GM19351 (cell line): ENCODE results near the gene EZH1.

ENCODE experiments used
- ATAC-seq: cut with Tn5 transposase; IDR thresholded peaks from one replicate; pipeline ENCODE4 v1.9.1; 2021; ENCODE audit warnings: mild to moderate bottlenecking, moderate library complexity; ENCODE audit not compliant: unreplicated experiment

EZH1 gene

GRCh38 chr17:42744806-42745617 is at the start of gene EZH1:
EZH1 (minus strand) TSS chr17:42745040; CDS start chr17:42728941, 16,099 bp downstream.
- peak; percentile 77 for ATAC-seq

GRCh38 chr17:42792545-42792944 is 47.7 kb upstream of the EZH1 start:
- ATAC-seq = no peak

GRCh38 chr17:42791948-42792347 is 47.1 kb upstream of the EZH1 start:
- no peak for ATAC-seq

GRCh38 chr17:42787266-42787665 is 42.4 kb upstream of the EZH1 start:
- ATAC-seq = no peak

GRCh38 chr17:42784811-42785592 is 40.2 kb upstream of the EZH1 start:
- ATAC-seq = no peak

GRCh38 chr17:42784409-42784808 is 39.6 kb upstream of the EZH1 start:
- no peak for ATAC-seq

- no peak for ATAC-seq
Observed at GRCh38 chr17:42783791-42784138, 38.9 kb upstream of the EZH1 start.

GRCh38 chr17:42783062-42783790 is 38.4 kb upstream of the EZH1 start:
- no peak for ATAC-seq

- ATAC-seq = no peak
Observed at GRCh38 chr17:42782166-42783061, 37.6 kb upstream of the EZH1 start.

- no peak for ATAC-seq
Observed at GRCh38 chr17:42781639-42782165, 36.9 kb upstream of the EZH1 start.

GRCh38 chr17:42780851-42781638 is 36.2 kb upstream of the EZH1 start:
- no peak for ATAC-seq

GRCh38 chr17:42779936-42780850 is 35.4 kb upstream of the EZH1 start, which contains the start of gene WNK4:
WNK4 (plus strand) TSS chr17:42780610; CDS start chr17:42780699, 89 bp downstream.
- ATAC-seq = no peak

- ATAC-seq = no peak
Observed at GRCh38 chr17:42779304-42779935, 34.6 kb upstream of the EZH1 start.

- no peak for ATAC-seq
Observed at GRCh38 chr17:42778570-42778969, 33.7 kb upstream of the EZH1 start.

GRCh38 chr17:42775534-42776098 is 30.8 kb upstream of the EZH1 start:
- no peak for ATAC-seq

- no peak for ATAC-seq
Observed at GRCh38 chr17:42774066-42774745, 29.4 kb upstream of the EZH1 start.
